ENCODE results near the gene NCLN. TPM values are rescaled to one million over a fixed set of nuclear protein-coding genes. Genes with fewer than 3 reads are reported as not detected.
A peak's percentile ranks its signal among the peaks of the same experiment; 100 is the strongest.

NCLN gene
- total and polyA plus RNA-seq, 9 of the 15 experiments (the other 6 are each of a cell fraction or from before 2014, with no cell fraction given): 3.8 to 126 (median 39.6) TPM

GRCh38 chr19:3201072-3201700 lies 15.5 kb downstream of the NCLN start:
- 0 out of 3 replicates have a peak, but pooled peaks cover under 1% of the 10 kb centered on the region for H3K79me2 ChIP-seq (ENCODE audit: control insufficient read depth, insufficient read depth, low read length)
- WGBS (ENCODE audit: insufficient coverage, low coverage, missing lambda C conversion rate): 94% methylated on average over 13 of the region's 39 CpGs
- TF ChIP-seq PPARD (CRISPR knock-in tag; IDR thresholded peaks at IDR 0.05): no peak
- 0 out of 2 replicates have a peak, but pooled peaks have one; percentile 24 for TF ChIP-seq SUPT5H (IDR thresholded peaks at IDR 0.05)
- TF ChIP-seq RBFOX2 (IDR thresholded peaks at IDR 0.05; ENCODE audit: low read depth, low read length): peak; percentile 47
- TF ChIP-seq POLR2G (IDR thresholded peaks at IDR 0.05; ENCODE audit: low read depth, low read length): peak; percentile 63
- H3K9ac ChIP-seq (ENCODE audit: insufficient read depth in 1 of 2, low read depth in 2 of 2, low read length in 2 of 2): peak overlapping the region in 1 of 2 experiments; percentile 58; a peak in 1 of 4 replicates
- no peak overlapping the region for H3K4me3 ChIP-seq
- no peak overlapping the region for H3K4me2 ChIP-seq (ENCODE audit: insufficient read depth, low read length)
- intact Hi-C loops (cut with micrococcal nuclease): no loop called here
- H3K9me3 ChIP-seq (replicated peaks; ENCODE audit: control insufficient read depth, insufficient read depth, low read depth, low read length): no peaks in the 10 kb centered on the region
- ChIA-PET POLR2A (interaction anchor here (0.5 kb wide), 1 partner anchor 11 kb away, joined by 3 read pairs; no protein-coding TSS in a partner anchor), CTCF (ENCODE audit: low intra/inter-chr PET ratio) (no interaction called here)
- H4K20me1 ChIP-seq (replicated peaks; ENCODE audit: control insufficient read depth, insufficient read depth, low read length): no peaks in the 10 kb centered on the region
- peaks cover 76% of the 10 kb centered on the region; the same call in 2 of the 3 replicates for H3K36me3 ChIP-seq (ENCODE audit: control insufficient read depth, insufficient read depth, low read length)
- in situ Hi-C loops (cut with MboI): no loop called here
- peaks cover 0 to 47% of the 10 kb centered on the region in 2 experiments; a peak in 2 of 5 replicates for H3K4me1 ChIP-seq (replicated peaks in 1 of 2; ENCODE audit: control insufficient read depth in 2 of 2, insufficient read depth in 2 of 2, low read length in 2 of 2)
- H2AFZ ChIP-seq (ENCODE audit: low read depth, low read length): no peak overlapping the region
- no TSS peak for BruUV-seq (replicated peaks)
- FAIRE-seq (no peak), DNase-seq (ENCODE audit: extremely low read depth in 1 of 4, low spot score in 3 of 4) (peak in 1 of 4 experiments; percentile 22), ATAC-seq (no peak)
- H3K27me3 ChIP-seq (ENCODE audit: control insufficient read depth in 2 of 2, insufficient read depth in 2 of 2, low read length in 2 of 2): no peaks in the 10 kb centered on the region
- H3K9me1 ChIP-seq (ENCODE audit: control insufficient read depth, insufficient read depth, low read length): no peaks in the 10 kb centered on the region
- H3K27ac ChIP-seq (ENCODE audit: extremely low read depth, low read depth, low read length): no peak overlapping the region

- Histone ChIP-seq H4K20me1 (replicated peaks; ENCODE audit: control insufficient read depth, insufficient read depth, low read length) (no peaks in the 10 kb centered on the region), H3K36me3 (ENCODE audit: control insufficient read depth, insufficient read depth, low read length) (peaks cover 76% of the 10 kb centered on the region; the same call in 2 of the 3 replicates), H3K9ac (ENCODE audit: insufficient read depth in 1 of 2, low read depth in 2 of 2, low read length in 2 of 2) (no peak overlapping the region), H3K27me3 (ENCODE audit: control insufficient read depth in 2 of 2, insufficient read depth in 2 of 2, low read length in 2 of 2) (no peaks in the 10 kb centered on the region), H3K4me3 (no peak overlapping the region), H3K4me2 (ENCODE audit: insufficient read depth, low read length) (no peak overlapping the region), H3K27ac (ENCODE audit: extremely low read depth, low read depth, low read length) (no peak overlapping the region), H3K4me1 (replicated peaks in 1 of 2; ENCODE audit: control insufficient read depth in 2 of 2, insufficient read depth in 2 of 2, low read length in 2 of 2) (peaks cover 0 to 41% of the 10 kb centered on the region in 2 experiments; a peak in 2 of 5 replicates), H3K79me2 (ENCODE audit: control insufficient read depth, insufficient read depth, low read length) (no peaks in the 10 kb centered on the region), H2AFZ (ENCODE audit: low read depth, low read length) (no peak overlapping the region), H3K9me1 (ENCODE audit: control insufficient read depth, insufficient read depth, low read length) (no peaks in the 10 kb centered on the region), H3K9me3 (replicated peaks; ENCODE audit: control insufficient read depth, insufficient read depth, low read depth, low read length) (no peaks in the 10 kb centered on the region)
- FAIRE-seq (no peak), ATAC-seq (no peak), DNase-seq (ENCODE audit: extremely low read depth in 1 of 4, low spot score in 3 of 4) (no peak)
- POLR2A ChIA-PET: no interaction called here
- in situ Hi-C loops (cut with MboI) (no loop called here), intact Hi-C loops (cut with micrococcal nuclease) (no loop called here)
- BruUV-seq (replicated peaks): no TSS peak
- CTCF ChIA-PET (ENCODE audit: low intra/inter-chr PET ratio): interaction anchor here (0.6 kb wide), 1 partner anchor 235 kb away, joined by 6 read pairs; no protein-coding TSS in a partner anchor
- 91% methylated on average over 9 of the region's 14 CpGs for WGBS (ENCODE audit: insufficient coverage, low coverage, missing lambda C conversion rate)
- TF ChIP-seq MAX (CRISPR knock-in tag; IDR thresholded peaks at IDR 0.05): no peak
- TF ChIP-seq ZNF668 (CRISPR knock-in tag; IDR thresholded peaks at IDR 0.05): no peak
- TF ChIP-seq TRIM28 (IDR thresholded peaks at IDR 0.05): no peak
- TF ChIP-seq ARID3B (CRISPR knock-in tag; IDR thresholded peaks at IDR 0.05; ENCODE audit: borderline replicate concordance): no peak
- no peak for TF ChIP-seq ESRRB (CRISPR knock-in tag; IDR thresholded peaks at IDR 0.05; ENCODE audit: borderline replicate concordance)
- TF ChIP-seq ZBTB5 (IDR thresholded peaks at IDR 0.05): no peak
These were observed 16.2 kb downstream of the NCLN start for GRCh38 chr19:3201911-3202310.
